GM18508 (cell line): ENCODE results near the gene RNASE11.
"Not testable (repeated sequence)": the region's sequence is repeated elsewhere in the genome, so short reads cannot be mapped to it uniquely, and the experiment has no call there.

Experiments used
- ATAC-seq: cut with Tn5 transposase; IDR thresholded peaks from one replicate; pipeline ENCODE4 v1.9.1; 2021; ENCODE audit warnings: moderate number of reproducible peaks; ENCODE audit not compliant: insufficient read depth, unreplicated experiment

RNASE11 gene

GRCh38 chr14:20587489-20588154, at the start of gene RNASE11:
Gene RNASE11 (minus strand): TSS chr14:20588001.
- no peak for ATAC-seq

- peak; percentile 36 for ATAC-seq
Measured at GRCh38 chr14:20632831-20633691, 45.3 kb upstream of the RNASE11 start.

GRCh38 chr14:20632448-20632830, 44.6 kb upstream of the RNASE11 start:
- peak; percentile 11 for ATAC-seq

GRCh38 chr14:20631880-20632389, 44.1 kb upstream of the RNASE11 start:
- ATAC-seq = no peak

- ATAC-seq = no peak
Measured at GRCh38 chr14:20631023-20631879, 43.5 kb upstream of the RNASE11 start.

- no peak for ATAC-seq
Measured at GRCh38 chr14:20630340-20631022, 42.7 kb upstream of the RNASE11 start.

- ATAC-seq = no peak
Measured at GRCh38 chr14:20628063-20628854, 40.5 kb upstream of the RNASE11 start.

- ATAC-seq = no peak
Measured at GRCh38 chr14:20627346-20628027, 39.7 kb upstream of the RNASE11 start.

GRCh38 chr14:20626274-20626673, 38.5 kb upstream of the RNASE11 start:
- ATAC-seq = no peak

- ATAC-seq = no peak
Measured at GRCh38 chr14:20624495-20625070, 36.8 kb upstream of the RNASE11 start.

GRCh38 chr14:20623798-20624197, 36.0 kb upstream of the RNASE11 start:
- no peak for ATAC-seq

GRCh38 chr14:20622816-20623291, 35.1 kb upstream of the RNASE11 start:
- ATAC-seq = no peak

GRCh38 chr14:20620798-20621478, 33.1 kb upstream of the RNASE11 start:
- ATAC-seq = no peak

GRCh38 chr14:20619688-20620087, 31.9 kb upstream of the RNASE11 start:
- ATAC-seq = not testable (repeated sequence)

GRCh38 chr14:20618271-20618749, 30.5 kb upstream of the RNASE11 start:
- no peak for ATAC-seq

- ATAC-seq = no peak
Measured at GRCh38 chr14:20617138-20618003, 29.6 kb upstream of the RNASE11 start.
